Vagina (tissue), 2 donors: ENCODE data around the gene TSPAN14.

Experiments used
- POLR2A ChIP-seq, 2 donors: fragments of 450-650 bp; IDR thresholded peaks; one replicate each; pipeline ENCODE4 v1.6.1; 2017; ENCODE audit warnings: antibody characterized with exemption in 2 of 2, mild to moderate bottlenecking in 2 of 2, moderate library complexity in 2 of 2
- POLR2AphosphoS5 ChIP-seq, 2 donors: sonication (generic); formaldehyde crosslinking; IDR thresholded peaks; one replicate each; pipeline ENCODE4 v1.9.0; 2017; ENCODE audit warnings: antibody characterized with exemption in 2 of 2, mild to moderate bottlenecking in 2 of 2, low read depth in 1 of 2; ENCODE audit not compliant: insufficient read depth in 1 of 2
- TF ChIP-seq, protein P1 (sequence below), 3 experiments: fragments of 450-650 bp in 2 of 3; fragments of 200-600 bp in 1 of 3; sonication (generic) in 1 of 3; IDR thresholded peaks; one replicate each; pipeline ENCODE4 v1.5.1; 2017 to 2019; ENCODE audit warnings: antibody characterized with exemption in 3 of 3, mild to moderate bottlenecking in 2 of 3, moderate library complexity in 2 of 3

DNA sequence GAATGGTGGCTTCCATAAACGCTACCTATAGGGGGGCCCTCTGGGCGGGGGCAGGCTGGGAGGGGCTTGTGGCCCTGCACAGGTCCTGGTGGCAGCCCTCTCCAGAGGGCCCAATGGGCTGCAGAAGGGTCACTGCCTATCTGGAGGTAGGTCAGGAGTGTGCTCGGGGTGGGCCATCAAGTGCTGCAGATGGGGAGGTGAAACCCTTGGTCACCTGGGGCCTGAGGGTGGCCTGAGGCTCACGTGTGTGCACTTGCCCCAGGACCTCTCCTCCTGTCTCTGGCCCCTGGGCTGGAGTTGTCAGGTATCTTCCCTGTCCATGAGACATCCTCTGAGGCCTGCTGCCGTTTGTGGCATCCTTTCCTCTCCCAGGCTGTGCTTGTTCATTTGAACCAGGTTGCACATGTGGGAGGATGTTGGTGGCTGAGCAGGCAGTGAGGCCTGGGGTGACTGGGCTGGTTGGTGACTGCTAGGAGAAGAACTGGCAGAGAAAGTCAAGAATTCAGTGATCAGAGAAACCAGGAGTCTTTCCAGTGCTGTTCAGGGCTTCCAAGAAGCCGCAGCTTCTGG lies 62.5 kb downstream of the TSPAN14 start:
- TF ChIP-seq, protein P1, sequence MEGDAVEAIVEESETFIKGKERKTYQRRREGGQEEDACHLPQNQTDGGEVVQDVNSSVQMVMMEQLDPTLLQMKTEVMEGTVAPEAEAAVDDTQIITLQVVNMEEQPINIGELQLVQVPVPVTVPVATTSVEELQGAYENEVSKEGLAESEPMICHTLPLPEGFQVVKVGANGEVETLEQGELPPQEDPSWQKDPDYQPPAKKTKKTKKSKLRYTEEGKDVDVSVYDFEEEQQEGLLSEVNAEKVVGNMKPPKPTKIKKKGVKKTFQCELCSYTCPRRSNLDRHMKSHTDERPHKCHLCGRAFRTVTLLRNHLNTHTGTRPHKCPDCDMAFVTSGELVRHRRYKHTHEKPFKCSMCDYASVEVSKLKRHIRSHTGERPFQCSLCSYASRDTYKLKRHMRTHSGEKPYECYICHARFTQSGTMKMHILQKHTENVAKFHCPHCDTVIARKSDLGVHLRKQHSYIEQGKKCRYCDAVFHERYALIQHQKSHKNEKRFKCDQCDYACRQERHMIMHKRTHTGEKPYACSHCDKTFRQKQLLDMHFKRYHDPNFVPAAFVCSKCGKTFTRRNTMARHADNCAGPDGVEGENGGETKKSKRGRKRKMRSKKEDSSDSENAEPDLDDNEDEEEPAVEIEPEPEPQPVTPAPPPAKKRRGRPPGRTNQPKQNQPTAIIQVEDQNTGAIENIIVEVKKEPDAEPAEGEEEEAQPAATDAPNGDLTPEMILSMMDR (IDR thresholded peaks at IDR 0.05): no peak
- TF ChIP-seq POLR2AphosphoS5 (IDR thresholded peaks at IDR 0.05; ENCODE audit: insufficient read depth in 1 of 2, low read depth in 1 of 2) (no peak), POLR2A (IDR thresholded peaks at IDR 0.05) (no peak)
